ENCODE data around the gene TNF.
"Not testable (repeated sequence)": the region's sequence is repeated elsewhere in the genome, so short reads cannot be mapped to it uniquely, and the experiment has no call there.

- not testable (repeated sequence) for TF ChIP-seq MLXIP (CRISPR knock-in tag; IDR thresholded peaks at IDR 0.05; ENCODE audit: borderline replicate concordance); ZNF883 (CRISPR knock-in tag; IDR thresholded peaks at IDR 0.05; ENCODE audit: not compliant biosample characterization); NR1H2 (CRISPR knock-in tag; IDR thresholded peaks at IDR 0.05; ENCODE audit: borderline replicate concordance, low read depth); MYNN (CRISPR knock-in tag; IDR thresholded peaks at IDR 0.05; ENCODE audit: low read depth); TCF7L2 (IDR thresholded peaks at IDR 0.05; ENCODE audit: low read depth, low read length); GATAD2A (CRISPR knock-in tag; IDR thresholded peaks at IDR 0.05)
- peak; percentile 73 for TF ChIP-seq CTCF (CRISPR knock-in tag; IDR thresholded peaks at IDR 0.05)
Observed at GRCh38 chr6:31551371-31551770, 24.0 kb upstream of the TNF start.
